Uterus (tissue), 2 donors: ENCODE results near the gene SPINK6.

Source experiments
- CTCF ChIP-seq, 4 experiments: fragments of 200-600 bp in 2 of 4; fragments of 450-650 bp in 2 of 4; sonication (generic) in 2 of 4; IDR thresholded peaks; one replicate each; pipeline ENCODE4 v1.5.1; 2016 to 2019; ENCODE audit warnings: antibody characterized with exemption in 4 of 4, mild to moderate bottlenecking in 2 of 4, moderate library complexity in 1 of 4
- POLR2A ChIP-seq, 2 donors: fragments of 450-650 bp; IDR thresholded peaks; one replicate each; pipeline ENCODE4 v1.6.1; 2016; ENCODE audit warnings: antibody characterized with exemption in 2 of 2, mild to moderate bottlenecking in 1 of 2, moderate library complexity in 1 of 2

- TF ChIP-seq POLR2A (IDR thresholded peaks at IDR 0.05) (no peak), CTCF (IDR thresholded peaks at IDR 0.05) (no peak)
These were observed 35.6 kb downstream of the SPINK6 start, which contains the start of gene MARCOL for GRCh38 chr5:148238418-148238794.
